Stimulated activated CD8-positive, alpha-beta memory T cell treated with anti-CD3 and anti-CD28 coated beads, Interleukin-7, amount 100 ng/mL, for 1 hour (primary cell): ENCODE data around the gene THRB.

Experiments
- DNase-seq, 2 donors: peaks; one replicate each; pipeline ENCODE4 v3.0.0-alpha.2; 2020; ENCODE audit warnings: low read depth in 2 of 2

The THRB gene

GRCh38 chr3:24490151-24490550 lies 4.5 kb downstream of the THRB start:
- DNase-seq: no peak

DNA sequence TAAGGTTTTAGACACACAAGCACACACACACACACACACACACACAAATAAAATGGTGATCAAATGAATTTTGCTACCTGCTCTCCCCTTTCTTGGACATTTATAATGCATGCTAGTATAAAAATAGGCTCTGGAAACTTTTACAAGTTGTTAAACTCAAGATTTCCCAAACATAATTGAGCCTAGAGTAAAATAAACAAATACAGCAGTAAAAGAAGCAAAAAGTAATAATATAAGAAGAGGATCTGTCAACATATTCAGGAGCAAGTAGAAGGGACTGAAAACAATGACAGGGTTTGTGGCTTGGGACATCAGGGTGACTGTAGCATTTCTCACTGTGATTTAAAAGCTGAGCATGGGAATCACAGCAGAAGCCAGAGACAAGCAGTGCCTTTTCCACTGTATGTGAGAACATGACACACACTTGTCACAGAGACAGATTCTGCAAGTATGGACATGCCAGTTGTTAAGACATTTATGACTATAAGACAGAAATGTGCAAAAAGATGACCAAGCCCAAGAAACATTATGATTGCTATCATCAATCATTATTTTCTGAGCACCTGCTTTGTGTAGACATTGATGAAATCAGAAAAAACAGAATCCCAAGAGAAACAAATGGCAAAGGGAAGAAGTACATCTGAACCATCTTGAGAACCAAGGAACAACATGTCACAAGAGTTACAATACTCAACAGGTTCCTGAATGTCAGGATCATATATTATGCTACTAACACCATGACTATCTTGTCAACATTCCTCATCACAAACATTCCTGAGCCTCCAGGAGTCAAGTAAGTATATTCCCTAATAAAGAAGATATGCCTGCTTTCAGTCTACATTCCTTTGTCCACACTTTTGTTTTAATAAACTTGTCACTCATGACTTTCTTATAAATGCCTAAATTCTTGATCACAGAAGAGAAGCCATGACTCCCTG lies 7.1 kb downstream of the THRB start:
- no peak for DNase-seq

GRCh38 chr3:24485511-24485910 lies 9.1 kb downstream of the THRB start:
- DNase-seq: no peak

GRCh38 chr3:24483873-24484272 lies 10.8 kb downstream of the THRB start:
- no peak for DNase-seq

GRCh38 chr3:24482096-24482705 lies 12.4 kb downstream of the THRB start:
- no peak for DNase-seq

DNA sequence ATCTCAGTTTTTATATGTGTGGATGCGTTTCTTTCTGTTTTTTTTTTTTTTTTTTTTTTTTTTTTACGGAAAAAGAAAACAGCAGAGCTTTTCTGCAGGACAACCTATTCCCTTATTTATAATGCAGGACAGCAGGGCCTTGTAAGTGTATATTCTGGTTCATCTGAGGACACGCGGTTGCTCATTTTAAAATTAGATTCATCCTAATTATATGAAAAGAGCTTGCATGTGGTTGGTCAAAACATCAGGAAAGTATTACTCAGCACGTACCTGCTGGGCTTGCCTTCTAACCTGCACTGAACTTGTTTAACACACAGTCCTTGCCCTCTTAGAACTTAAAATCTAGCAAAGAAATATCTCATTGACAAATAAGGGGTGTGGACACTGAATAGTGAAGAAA lies 13.5 kb downstream of the THRB start:
- DNase-seq: no peak

- no peak for DNase-seq
Measured at GRCh38 chr3:24480497-24480896, 14.2 kb downstream of the THRB start.

GRCh38 chr3:24479816-24480215 lies 14.8 kb downstream of the THRB start:
- no peak for DNase-seq

DNA sequence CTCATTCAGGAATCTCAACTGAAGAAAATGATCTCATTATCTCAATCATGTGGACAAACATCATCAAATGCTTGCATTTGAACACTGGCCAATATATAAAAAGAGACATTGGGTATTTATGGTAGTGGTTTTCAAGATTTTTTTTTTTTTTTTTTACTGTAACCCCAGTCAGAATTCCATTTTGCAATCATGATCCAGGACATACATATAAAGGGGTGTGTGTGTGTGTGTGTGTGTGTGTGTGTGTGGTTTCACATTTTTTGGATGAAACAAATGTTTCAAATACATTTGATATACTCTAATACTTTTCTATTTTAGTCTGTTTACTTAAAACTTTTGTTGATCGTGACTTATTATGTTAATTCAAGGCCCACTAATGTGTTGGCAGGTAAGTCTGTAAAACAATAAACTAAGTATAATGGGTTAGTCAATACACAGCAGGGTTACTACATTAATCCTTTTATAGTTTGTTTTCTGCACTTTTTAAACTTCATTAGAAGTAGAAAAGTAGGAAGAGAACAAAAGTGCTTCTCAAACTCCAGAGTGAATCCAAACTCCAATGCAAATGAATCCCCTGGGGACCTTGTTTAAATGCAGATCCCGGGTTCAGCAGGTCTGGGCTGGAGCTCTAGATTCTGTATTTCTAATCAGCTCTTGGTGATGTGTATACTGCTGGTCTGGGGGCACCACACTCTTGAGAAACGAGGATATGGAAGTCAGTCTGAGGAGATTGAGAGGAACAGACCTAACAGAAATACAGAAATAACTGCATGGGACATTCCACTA lies 17.6 kb downstream of the THRB start:
- no peak for DNase-seq

- DNase-seq: no peak
Measured at GRCh38 chr3:24475925-24476324, 18.7 kb downstream of the THRB start.

- DNase-seq: no peak
Measured at GRCh38 chr3:24474862-24475261, 19.8 kb downstream of the THRB start.

GRCh38 chr3:24472358-24472757 lies 22.3 kb downstream of the THRB start:
- no peak for DNase-seq

DNA sequence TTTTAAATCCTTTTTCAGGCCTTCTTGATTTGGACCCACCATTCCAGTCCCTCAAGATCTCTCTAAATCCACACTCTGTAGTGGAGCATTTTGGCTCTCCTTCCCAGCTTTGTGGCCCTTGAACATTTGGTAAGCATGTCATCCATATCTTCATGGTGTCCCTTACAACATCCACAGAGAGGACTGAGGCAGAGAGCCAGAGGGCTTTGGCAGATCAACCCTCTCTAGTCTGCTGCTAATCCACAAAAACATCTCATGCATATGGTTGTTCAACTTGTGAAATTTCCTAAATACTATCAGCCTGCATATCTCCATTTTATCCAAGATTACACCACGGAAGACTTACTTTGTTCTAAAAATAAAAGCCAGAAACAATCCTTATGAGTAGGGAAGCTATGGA lies 23.2 kb downstream of the THRB start:
- DNase-seq: no peak

DNA sequence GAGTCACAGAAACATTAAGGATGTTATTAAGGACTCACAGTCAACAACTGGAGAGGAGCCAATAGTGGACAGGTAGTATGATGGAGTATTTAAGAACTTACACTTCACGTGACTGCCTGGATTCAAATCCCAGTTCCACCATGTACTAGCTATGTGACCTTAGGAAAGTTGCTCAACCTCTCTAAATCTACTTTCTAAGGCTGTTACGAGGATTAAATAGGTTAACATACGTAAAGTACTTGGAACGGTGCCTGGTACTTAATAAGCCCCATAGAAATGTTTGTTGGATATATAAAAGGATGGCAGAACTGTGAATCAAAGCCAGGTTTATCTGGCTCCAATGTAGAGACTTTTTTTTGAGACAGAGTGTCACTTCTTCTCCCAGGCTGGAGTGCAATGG lies 24.4 kb downstream of the THRB start:
- DNase-seq: no peak

- no peak for DNase-seq
Measured at GRCh38 chr3:24464389-24464788, 30.3 kb downstream of the THRB start.

DNA sequence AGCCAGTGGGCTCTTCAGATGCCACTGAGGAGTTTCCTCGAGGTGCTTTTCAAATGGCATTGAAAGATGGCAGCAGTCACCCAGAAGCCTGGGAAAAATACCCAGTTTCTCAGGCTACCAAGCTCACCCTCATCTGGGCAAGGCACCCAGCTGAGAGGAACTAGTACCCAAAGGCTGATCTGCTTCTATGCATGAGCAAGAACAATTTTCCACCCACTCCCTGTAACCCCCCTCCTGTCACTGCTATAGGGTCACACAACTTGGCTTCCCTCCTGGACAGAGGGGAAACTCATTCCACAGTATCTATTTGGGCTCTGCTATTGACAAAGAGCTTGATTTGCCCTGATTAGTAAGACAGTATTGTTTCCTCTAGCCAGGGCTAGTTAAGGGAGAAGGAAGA lies 31.9 kb downstream of the THRB start:
- DNase-seq: no peak

- DNase-seq: no peak
Measured at GRCh38 chr3:24460974-24461373, 33.7 kb downstream of the THRB start.

- no peak for DNase-seq
Measured at GRCh38 chr3:24457719-24458118, 36.9 kb downstream of the THRB start.

GRCh38 chr3:24454856-24455255 lies 39.8 kb downstream of the THRB start:
- no peak for DNase-seq

DNA sequence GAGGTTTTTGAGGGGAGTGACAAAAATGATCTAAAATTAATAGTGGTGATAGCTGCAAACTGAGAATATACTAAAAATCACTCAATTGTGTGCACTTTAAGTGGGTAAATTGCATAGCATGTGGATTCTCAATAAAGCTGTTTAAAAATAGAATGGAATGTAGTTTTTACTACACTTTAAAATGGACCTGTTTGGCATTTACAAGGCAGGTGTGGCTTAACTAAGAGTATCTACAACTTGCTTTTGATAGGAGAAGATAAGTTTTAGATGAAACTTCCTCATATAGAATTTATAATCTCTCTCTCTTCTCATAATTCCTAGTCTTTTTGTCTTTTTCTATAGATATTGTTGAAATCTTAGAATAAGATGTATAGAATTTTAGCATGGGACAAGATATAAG lies 40.3 kb downstream of the THRB start:
- no peak for DNase-seq

DNA sequence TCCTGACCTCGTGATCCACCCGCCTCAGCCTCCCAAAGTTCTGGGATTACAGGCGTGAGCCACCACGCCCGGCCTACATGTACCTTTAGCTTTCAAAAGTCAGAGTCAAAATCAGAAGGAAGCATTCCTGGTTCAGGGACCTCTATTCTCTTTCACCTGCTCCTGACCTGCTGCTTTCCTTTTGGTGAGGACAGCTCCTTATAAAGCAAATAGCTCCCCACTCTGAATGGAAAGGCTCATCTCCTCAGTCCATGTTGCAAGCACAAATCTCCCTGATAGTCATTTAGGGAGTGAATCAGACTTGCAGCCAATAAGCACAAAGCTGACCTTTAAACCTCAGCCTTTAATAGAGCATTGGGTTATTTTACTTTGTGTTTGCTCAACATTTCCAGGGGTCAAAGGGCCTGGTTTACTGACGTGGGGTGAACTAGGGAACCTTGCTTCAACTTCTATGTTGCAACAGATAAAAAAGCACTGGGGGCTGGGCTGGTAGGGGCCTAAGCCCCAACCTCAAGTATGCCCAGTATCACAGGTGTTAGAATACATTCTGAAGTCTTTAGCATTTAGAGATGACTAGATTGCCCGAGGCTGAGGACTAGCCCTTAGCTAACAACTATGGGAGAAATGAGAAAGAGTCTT lies 43.1 kb downstream of the THRB start:
- no peak for DNase-seq
